OCI-LY3 (cell line): Measurements from ENCODE around the gene VGLL4.

Experiments
- H2AFZ ChIP-seq: fragments of 200-600, 300-600 bp; shearing (Covaris generic); 2 replicates; pipeline ENCODE4 v1.6.0; 2014; ENCODE audit warnings: antibody characterized with exemption, low read depth, low read length
- H3K27ac ChIP-seq: fragments of 200-600, 300-600 bp; sonication (generic); 2 replicates; pipeline ENCODE4 v1.5.1; 2014; ENCODE audit warnings: mild to moderate bottlenecking, low read length, moderate library complexity, mixed read lengths
- H3K27me3 ChIP-seq: fragments of 200-600, 300-600 bp; sonication (generic); 2 replicates; pipeline ENCODE4 v1.6.1; 2014; ENCODE audit warnings: low read depth, low read length, mixed read lengths
- H3K36me3 ChIP-seq: fragments of 200-600, 300-600 bp; sonication (generic); replicated peaks from 2 replicates; pipeline ENCODE3; 2014; ENCODE audit warnings: low read depth, low read length, mixed read lengths
- H3K4me1 ChIP-seq: fragments of 300-600, 200-600 bp; sonication (generic); 2 replicates; pipeline ENCODE4 v1.6.1; 2014; ENCODE audit warnings: low read length, mixed read lengths
- H3K4me2 ChIP-seq: fragments of 200-600, 300-600 bp; sonication (generic); 2 replicates; pipeline ENCODE4 v1.6.1; 2014; ENCODE audit warnings: low read length, mixed read lengths
- H3K4me3 ChIP-seq: fragments of 300-600, 200-600 bp; sonication (generic); 2 replicates; pipeline ENCODE4 v1.5.1; 2014; ENCODE audit warnings: antibody characterized with exemption, mild to moderate bottlenecking, low read length, moderate library complexity
- H3K79me2 ChIP-seq: fragments of 300-600, 200-600 bp; shearing (Covaris generic); 2 replicates; pipeline ENCODE4 v1.6.1; 2014; ENCODE audit warnings: mild to moderate bottlenecking, low read length, mixed read lengths
- H3K9ac ChIP-seq: fragments of 300-600, 200-600 bp; shearing (Covaris generic); 2 replicates; pipeline ENCODE4 v1.6.0; 2014; ENCODE audit warnings: mild to moderate bottlenecking, low read length, moderate library complexity
- H3K9me3 ChIP-seq: fragments of 200-600, 300-600 bp; shearing (Covaris generic); 2 replicates; pipeline ENCODE4 v1.6.1; 2014; ENCODE audit warnings: low read length, mixed read lengths; ENCODE audit not compliant: insufficient read depth
- H4K20me1 ChIP-seq: fragments of 200-600, 300-600 bp; sonication (generic); 2 replicates; pipeline ENCODE4 v1.6.1; 2016; ENCODE audit warnings: low read length, mixed read lengths; ENCODE audit not compliant: insufficient read depth
- EZH2phosphoT487 ChIP-seq: fragments of 200-600 bp; shearing (Covaris generic); IDR thresholded peaks from 2 replicates; pipeline ENCODE4 v1.6.1; 2018; ENCODE audit warnings: antibody characterized with exemption, mixed run types, low read depth
- TF ChIP-seq, protein P1 (sequence below): fragments of 200-600, 300-600 bp; sonication (generic); IDR thresholded peaks from 2 replicates; pipeline ENCODE4 v1.5.1; 2014; ENCODE audit warnings: antibody characterized with exemption, low read length, low read depth

The VGLL4 gene

DNA sequence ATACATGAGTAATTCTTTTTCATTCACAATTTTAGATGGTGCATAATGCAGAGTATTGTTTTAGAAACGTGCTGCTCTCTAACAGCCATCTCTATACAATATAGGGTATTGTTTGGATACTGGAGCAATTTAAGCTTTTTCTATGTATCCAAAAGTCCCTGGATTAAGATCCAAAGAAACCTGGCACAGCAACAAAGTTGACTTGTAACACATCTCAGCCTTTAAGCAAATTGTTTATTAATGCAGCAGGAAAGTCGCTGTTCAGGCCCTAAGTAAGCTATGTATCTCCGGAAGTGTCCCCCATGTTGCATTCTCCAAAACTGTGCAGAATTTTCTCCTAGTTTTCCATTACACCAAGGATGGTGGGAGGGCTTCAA, 7.3 kb downstream of the VGLL4 start:
- Histone ChIP-seq H3K9me3 (no peaks in the 10 kb centered on the region), H3K79me2 (peaks cover 95% of the 10 kb centered on the region), H3K4me3 (no peak overlapping the region), H3K9ac (no peak overlapping the region), H3K4me2 (no peak overlapping the region), H4K20me1 (peaks cover 44% of the 10 kb centered on the region), H3K4me1 (peaks cover 4% of the 10 kb centered on the region), H3K27me3 (no peaks in the 10 kb centered on the region), H3K27ac (no peak overlapping the region), H2AFZ (no peak overlapping the region), H3K36me3 (peaks cover 3% of the 10 kb centered on the region)
- TF ChIP-seq, protein P1, sequence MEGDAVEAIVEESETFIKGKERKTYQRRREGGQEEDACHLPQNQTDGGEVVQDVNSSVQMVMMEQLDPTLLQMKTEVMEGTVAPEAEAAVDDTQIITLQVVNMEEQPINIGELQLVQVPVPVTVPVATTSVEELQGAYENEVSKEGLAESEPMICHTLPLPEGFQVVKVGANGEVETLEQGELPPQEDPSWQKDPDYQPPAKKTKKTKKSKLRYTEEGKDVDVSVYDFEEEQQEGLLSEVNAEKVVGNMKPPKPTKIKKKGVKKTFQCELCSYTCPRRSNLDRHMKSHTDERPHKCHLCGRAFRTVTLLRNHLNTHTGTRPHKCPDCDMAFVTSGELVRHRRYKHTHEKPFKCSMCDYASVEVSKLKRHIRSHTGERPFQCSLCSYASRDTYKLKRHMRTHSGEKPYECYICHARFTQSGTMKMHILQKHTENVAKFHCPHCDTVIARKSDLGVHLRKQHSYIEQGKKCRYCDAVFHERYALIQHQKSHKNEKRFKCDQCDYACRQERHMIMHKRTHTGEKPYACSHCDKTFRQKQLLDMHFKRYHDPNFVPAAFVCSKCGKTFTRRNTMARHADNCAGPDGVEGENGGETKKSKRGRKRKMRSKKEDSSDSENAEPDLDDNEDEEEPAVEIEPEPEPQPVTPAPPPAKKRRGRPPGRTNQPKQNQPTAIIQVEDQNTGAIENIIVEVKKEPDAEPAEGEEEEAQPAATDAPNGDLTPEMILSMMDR, result no peak
- TF ChIP-seq EZH2phosphoT487, result no peak

DNA sequence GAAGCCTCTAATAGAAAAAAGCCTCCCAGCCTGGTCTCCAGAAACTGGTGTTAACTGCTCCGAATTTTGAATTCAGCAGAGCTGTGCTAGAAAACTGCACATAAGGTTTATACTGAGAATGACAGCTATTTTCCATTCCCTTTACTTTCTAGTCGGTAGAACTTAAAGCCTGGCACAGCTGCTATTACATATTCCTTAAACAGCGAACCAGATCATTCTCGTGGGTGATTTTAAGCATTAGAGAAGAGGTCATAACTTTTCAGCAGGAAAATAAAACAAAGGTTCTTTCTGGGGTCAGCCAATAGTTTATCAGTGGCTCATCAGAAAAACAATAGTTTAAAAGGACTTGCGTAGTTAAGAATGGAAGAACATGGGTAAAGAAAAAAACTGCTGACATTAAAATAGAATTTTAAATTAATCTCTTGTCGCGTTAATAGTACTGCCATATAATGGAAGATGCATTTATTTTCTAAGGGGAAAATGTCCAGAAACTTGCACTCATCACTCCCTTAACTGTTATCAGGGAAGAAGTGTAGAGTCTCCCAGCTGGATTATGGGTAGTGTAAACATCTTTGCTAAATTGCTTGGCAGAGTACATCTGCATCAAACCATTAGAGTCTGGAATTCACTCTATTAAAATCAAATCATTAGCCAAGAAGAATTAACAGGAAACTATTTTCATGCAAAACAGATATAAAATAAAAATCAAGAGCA, 7.9 kb downstream of the VGLL4 start:
- Histone ChIP-seq H3K9me3 (no peaks in the 10 kb centered on the region), H3K4me1 (no peaks in the 10 kb centered on the region), H3K79me2 (peaks cover 94% of the 10 kb centered on the region), H3K27me3 (no peaks in the 10 kb centered on the region), H3K4me2 (no peak overlapping the region), H3K27ac (no peak overlapping the region), H3K4me3 (no peak overlapping the region), H3K36me3 (peaks cover 3% of the 10 kb centered on the region), H4K20me1 (peaks cover 48% of the 10 kb centered on the region), H2AFZ (no peak overlapping the region), H3K9ac (no peak overlapping the region)
- TF ChIP-seq, protein P1, result no peak
- TF ChIP-seq EZH2phosphoT487, result no peak

DNA sequence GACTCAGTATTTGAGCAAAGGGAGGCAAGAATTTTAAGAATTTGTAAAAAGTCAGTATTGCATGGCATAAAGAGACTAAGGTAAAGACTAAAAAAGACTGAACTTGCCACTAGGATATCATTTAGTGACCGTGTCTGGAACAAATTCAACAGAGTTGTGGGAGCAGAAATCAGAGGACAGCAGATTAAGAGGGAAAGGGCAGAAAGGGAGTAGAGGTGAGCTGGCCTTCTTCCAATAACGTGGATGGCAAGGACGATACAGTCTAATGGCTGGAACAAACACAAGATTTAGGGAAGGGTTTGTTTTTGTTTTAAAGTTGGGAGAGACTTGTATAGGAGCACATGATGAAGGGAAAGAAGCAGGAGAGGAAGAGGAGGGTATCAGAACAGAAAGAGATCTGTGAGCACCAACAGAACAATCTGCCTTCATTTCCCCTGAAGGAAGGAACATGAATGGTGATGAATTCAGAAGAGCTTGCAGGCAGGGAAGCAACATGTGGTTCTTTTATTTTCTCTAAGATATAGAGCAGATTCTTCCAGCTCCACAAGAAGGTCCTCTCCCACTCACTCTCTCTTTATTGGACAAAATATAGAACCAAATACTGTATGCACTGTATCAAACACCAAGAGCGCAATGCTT, 8.6 kb downstream of the VGLL4 start:
- no peak overlapping the region for H3K4me2 ChIP-seq
- H4K20me1 ChIP-seq, result peaks cover 53% of the 10 kb centered on the region
- peaks cover 92% of the 10 kb centered on the region for H3K79me2 ChIP-seq
- no peak overlapping the region for H2AFZ ChIP-seq
- H3K36me3 ChIP-seq, result no peaks in the 10 kb centered on the region
- H3K4me3 ChIP-seq, result no peak overlapping the region
- no peaks in the 10 kb centered on the region for H3K9me3 ChIP-seq
- H3K9ac ChIP-seq, result no peak overlapping the region
- no peaks in the 10 kb centered on the region for H3K27me3 ChIP-seq
- no peak overlapping the region for H3K27ac ChIP-seq
- H3K4me1 ChIP-seq, result no peaks in the 10 kb centered on the region
- no peak for TF ChIP-seq EZH2phosphoT487
- TF ChIP-seq, protein P1, result no peak

DNA sequence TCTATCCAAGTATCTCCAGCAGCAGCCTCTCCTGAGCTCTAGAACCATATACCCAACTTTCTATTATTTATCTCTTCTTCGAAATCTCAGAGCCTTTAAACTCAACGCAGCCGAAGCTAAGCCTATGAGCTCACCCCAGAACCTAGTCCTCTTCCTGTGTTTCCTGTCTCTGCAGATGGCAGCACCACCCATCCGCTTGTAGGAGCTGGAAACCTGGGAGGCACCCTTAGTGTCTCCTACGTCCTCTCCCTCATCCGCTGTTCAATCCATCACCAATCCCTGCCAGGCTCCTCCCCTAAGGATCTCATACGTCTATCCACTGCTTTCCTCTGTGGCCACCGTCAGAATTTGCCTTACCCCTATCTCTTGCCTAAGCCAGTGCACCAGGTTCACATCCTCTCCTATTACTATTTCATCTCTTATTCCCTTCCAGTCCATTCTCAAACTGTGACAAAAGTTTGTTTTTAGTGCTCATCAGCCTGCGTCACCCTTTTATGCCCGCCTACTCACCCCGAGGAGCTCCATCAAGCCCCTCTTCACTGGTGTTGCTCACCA, 9.6 kb downstream of the VGLL4 start:
- Histone ChIP-seq H3K4me1 (no peaks in the 10 kb centered on the region), H3K9me3 (no peaks in the 10 kb centered on the region), H3K9ac (no peak overlapping the region), H3K36me3 (no peaks in the 10 kb centered on the region), H4K20me1 (peaks cover 57% of the 10 kb centered on the region), H2AFZ (no peak overlapping the region), H3K27ac (no peak overlapping the region), H3K4me2 (no peak overlapping the region), H3K79me2 (peaks cover 92% of the 10 kb centered on the region), H3K27me3 (no peaks in the 10 kb centered on the region), H3K4me3 (no peak overlapping the region)
- TF ChIP-seq EZH2phosphoT487, result no peak
- TF ChIP-seq, protein P1, result no peak
